K562 (cell line): ENCODE results near the gene GFOD2.

ENCODE experiments used
- COPS2 ChIP-seq: fragments of 450-650 bp; conservative IDR thresholded peaks from 2 replicates; pipeline ENCODE4 v1.6.1; 2016; ENCODE audit warnings: mild to moderate bottlenecking, moderate library complexity
- CXXC5 ChIP-seq: fragments of 250-450 bp; sonication (Bioruptor Pico); IDR thresholded peaks from 2 replicates; pipeline ENCODE4 v1.8.0; 2022; ENCODE audit warnings: inconsistent platforms, mild to moderate bottlenecking, moderate library complexity
- FOXK1 ChIP-seq: sonication (generic); formaldehyde crosslinking; IDR thresholded peaks from 2 replicates; pipeline ENCODE4 v1.8.0; 2022; ENCODE audit warnings: missing genetic modification reagents, mild to moderate bottlenecking, borderline replicate concordance
- POLR2A ChIP-seq: fragments of 450-650 bp; conservative IDR thresholded peaks from 2 replicates; pipeline ENCODE4 v1.6.1; 2016
- SAFB2 ChIP-seq: fragments of 200-400 bp; formaldehyde crosslinking; IDR thresholded peaks from 2 replicates; pipeline ENCODE4 v1.6.1; 2018; ENCODE audit warnings: borderline replicate concordance, low read length, low read depth, moderate library complexity; ENCODE audit not compliant: severe bottlenecking
- SMARCE1 ChIP-seq: fragments of 450-650 bp; IDR thresholded peaks from 2 replicates; pipeline ENCODE4 v1.7.1; 2016; ENCODE audit warnings: mild to moderate bottlenecking
- ZBTB11 ChIP-seq, 3 experiments: fragments of 200-800 bp in 1 of 3; fragments of 250-450 bp in 1 of 3; fragments of 450-650 bp in 1 of 3; sonication (Bioruptor Pico) in 1 of 3; sonication (Bioruptor generic) in 1 of 3; formaldehyde crosslinking in 1 of 3; IDR thresholded peaks; 2 replicates each; pipeline versions ENCODE4 v1.6.1 to v1.8.0; 2016 to 2022; ENCODE audit warnings: mild to moderate bottlenecking in 2 of 3, missing genetic modification characterization in 2 of 3, missing compliant biosample characterization in 1 of 3, moderate library complexity in 1 of 3
- TF ChIP-seq, protein P1 (sequence below), 3 experiments: IDR thresholded peaks in 2 of 3; conservative IDR thresholded peaks in 1 of 3; 2 replicates each; pipeline ENCODE4 v1.5.1; 2011 to 2012; ENCODE audit warnings: low read length in 3 of 3, mild to moderate bottlenecking in 3 of 3, control low read depth in 2 of 3, improper control_type of control experiment in 1 of 3, inconsistent platforms in 1 of 3, low read depth in 1 of 3, mixed read lengths in 1 of 3, moderate library complexity in 1 of 3; ENCODE audit not compliant: insufficient read depth in 2 of 3

DNA sequence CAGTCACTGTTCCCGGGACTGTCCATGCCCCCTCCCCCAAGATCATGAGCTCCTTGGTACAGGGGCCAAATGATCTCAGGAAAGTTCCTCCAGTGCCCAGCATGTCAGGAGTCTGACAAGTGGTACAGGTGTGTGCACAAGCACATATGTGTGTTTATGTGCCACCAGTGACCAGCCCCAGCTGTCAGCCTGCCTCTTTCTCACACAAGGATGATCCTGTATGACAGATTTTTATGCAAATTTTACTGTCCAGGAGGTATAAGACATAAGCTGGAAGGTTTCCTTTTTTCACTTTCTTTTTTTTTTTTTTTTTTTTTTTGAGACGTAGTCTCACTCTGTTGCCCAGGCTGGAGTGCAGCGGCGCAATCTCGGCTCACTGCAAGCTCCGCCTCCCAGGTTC lies 31.4 kb upstream of the GFOD2 start:
- TF ChIP-seq, protein P1, sequence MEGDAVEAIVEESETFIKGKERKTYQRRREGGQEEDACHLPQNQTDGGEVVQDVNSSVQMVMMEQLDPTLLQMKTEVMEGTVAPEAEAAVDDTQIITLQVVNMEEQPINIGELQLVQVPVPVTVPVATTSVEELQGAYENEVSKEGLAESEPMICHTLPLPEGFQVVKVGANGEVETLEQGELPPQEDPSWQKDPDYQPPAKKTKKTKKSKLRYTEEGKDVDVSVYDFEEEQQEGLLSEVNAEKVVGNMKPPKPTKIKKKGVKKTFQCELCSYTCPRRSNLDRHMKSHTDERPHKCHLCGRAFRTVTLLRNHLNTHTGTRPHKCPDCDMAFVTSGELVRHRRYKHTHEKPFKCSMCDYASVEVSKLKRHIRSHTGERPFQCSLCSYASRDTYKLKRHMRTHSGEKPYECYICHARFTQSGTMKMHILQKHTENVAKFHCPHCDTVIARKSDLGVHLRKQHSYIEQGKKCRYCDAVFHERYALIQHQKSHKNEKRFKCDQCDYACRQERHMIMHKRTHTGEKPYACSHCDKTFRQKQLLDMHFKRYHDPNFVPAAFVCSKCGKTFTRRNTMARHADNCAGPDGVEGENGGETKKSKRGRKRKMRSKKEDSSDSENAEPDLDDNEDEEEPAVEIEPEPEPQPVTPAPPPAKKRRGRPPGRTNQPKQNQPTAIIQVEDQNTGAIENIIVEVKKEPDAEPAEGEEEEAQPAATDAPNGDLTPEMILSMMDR (IDR thresholded peaks at IDR 0.05 in 2 of 3, conservative IDR thresholded peaks at IDR 0.05 in 1 of 3; ENCODE audit: insufficient read depth in 2 of 3, low read depth in 1 of 3, low read length in 3 of 3): no peak
- TF ChIP-seq ZBTB11 (CRISPR knock-in tag; IDR thresholded peaks at IDR 0.05): no peak
- no peak for TF ChIP-seq SMARCE1
- TF ChIP-seq FOXK1 (CRISPR knock-in tag): no peak
- no peak for TF ChIP-seq COPS2
- TF ChIP-seq POLR2A: no peak
- no peak for TF ChIP-seq SAFB2
- no peak for TF ChIP-seq CXXC5 (CRISPR knock-in tag)
